HL-60 (cell line): ENCODE data around the gene ARID5B.

Experiments used
- CTCF ChIP-seq: IDR thresholded peaks from one replicate; pipeline ENCODE4 v1.5.1; 2011; ENCODE audit warnings: low read length, control low read depth, inconsistent platforms; ENCODE audit not compliant: insufficient read depth
- GABPA ChIP-seq: IDR thresholded peaks from 2 replicates; pipeline ENCODE4 v1.6.1; 2012; ENCODE audit warnings: low read depth
- POLR2AphosphoS5 ChIP-seq: IDR thresholded peaks from 2 replicates; pipeline ENCODE4 v1.6.1; 2012; ENCODE audit warnings: low read depth
- REST ChIP-seq: IDR thresholded peaks from 2 replicates; pipeline ENCODE4 v1.6.1; 2012; ENCODE audit warnings: low read depth; ENCODE audit not compliant: insufficient replicate concordance
- SPI1 ChIP-seq: IDR thresholded peaks from 2 replicates; pipeline ENCODE4 v1.6.1; 2012; ENCODE audit warnings: low read depth, mild to moderate bottlenecking, borderline replicate concordance

- TF ChIP-seq POLR2AphosphoS5 = no peak
- TF ChIP-seq CTCF = no peak
- TF ChIP-seq REST = no peak
- no peak for TF ChIP-seq GABPA
- no peak for TF ChIP-seq SPI1
These were observed 3.1 kb upstream of the ARID5B start for GRCh38 chr10:61898435-61898778.
